SH-SY5Y (cell line): ENCODE data around the gene HVCN1.

Source experiments
- GATA2 ChIP-seq: IDR thresholded peaks from 2 replicates; pipeline ENCODE4 v1.6.1; 2011; ENCODE audit warnings: mild to moderate bottlenecking, low read depth, low read length
- GATA3 ChIP-seq: IDR thresholded peaks from 2 replicates; pipeline ENCODE4 v1.6.1; 2011; ENCODE audit warnings: low read depth, mild to moderate bottlenecking, low read length, moderate library complexity

HVCN1 gene

GRCh38 chr12:110687396-110688169 is 1.3 kb downstream of the HVCN1 start:
- no peak for TF ChIP-seq GATA2
- TF ChIP-seq GATA3, result no peak

- TF ChIP-seq GATA2 (no peak), GATA3 (no peak)
Observed at GRCh38 chr12:110686294-110686903, 2.5 kb downstream of the HVCN1 start.

- TF ChIP-seq GATA3 (no peak), GATA2 (no peak)
Observed at GRCh38 chr12:110684312-110684836, 4.5 kb downstream of the HVCN1 start.

DNA sequence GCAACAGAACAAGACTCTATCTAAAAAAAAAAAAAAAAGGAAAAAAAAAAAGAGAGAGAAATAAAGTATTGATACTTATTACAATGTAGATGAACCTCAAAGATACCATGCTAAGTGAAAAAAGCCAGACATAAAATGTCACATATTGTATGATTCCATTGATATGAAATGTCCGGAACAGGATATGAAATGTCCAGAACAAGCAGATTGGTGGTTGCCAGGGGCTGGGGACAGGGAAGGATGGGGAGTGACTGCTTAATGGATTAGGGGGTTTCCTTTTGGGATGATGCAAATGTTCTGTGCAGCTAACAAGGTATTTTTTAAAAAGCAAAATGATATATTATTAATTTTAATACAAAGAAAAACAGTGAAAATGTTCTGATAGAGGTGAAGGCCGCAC is 5.0 kb downstream of the HVCN1 start:
- TF ChIP-seq GATA2 (peak; percentile 70), GATA3 (peak; percentile 48; the same call in 1 of the 2 replicates)

GRCh38 chr12:110680032-110680431 is 8.9 kb downstream of the HVCN1 start:
- TF ChIP-seq GATA3 (no peak), GATA2 (no peak)

DNA sequence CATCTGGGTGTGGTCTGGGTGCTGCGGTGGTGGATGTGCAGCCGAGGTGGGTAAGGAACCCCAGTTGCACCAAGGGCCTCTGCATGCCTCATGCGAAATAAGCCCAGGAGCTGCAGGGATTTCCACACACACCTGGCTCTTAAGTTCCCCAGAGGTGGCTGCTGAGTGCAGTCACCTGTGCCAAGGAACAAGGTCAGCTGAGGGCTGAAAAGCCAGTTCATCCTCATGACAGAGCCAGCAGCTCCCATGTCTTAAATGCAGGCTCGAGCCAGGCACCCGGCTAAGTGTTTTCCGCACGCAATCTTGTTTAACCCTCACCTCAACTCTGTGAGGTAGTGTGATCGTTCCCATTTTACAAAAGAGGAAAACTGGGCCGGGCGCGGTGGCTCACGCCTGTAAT is 9.7 kb downstream of the HVCN1 start:
- TF ChIP-seq GATA3, result no peak
- TF ChIP-seq GATA2, result no peak

- TF ChIP-seq GATA3 (no peak), GATA2 (no peak)
Observed at GRCh38 chr12:110677982-110678381, 10.9 kb downstream of the HVCN1 start.

DNA sequence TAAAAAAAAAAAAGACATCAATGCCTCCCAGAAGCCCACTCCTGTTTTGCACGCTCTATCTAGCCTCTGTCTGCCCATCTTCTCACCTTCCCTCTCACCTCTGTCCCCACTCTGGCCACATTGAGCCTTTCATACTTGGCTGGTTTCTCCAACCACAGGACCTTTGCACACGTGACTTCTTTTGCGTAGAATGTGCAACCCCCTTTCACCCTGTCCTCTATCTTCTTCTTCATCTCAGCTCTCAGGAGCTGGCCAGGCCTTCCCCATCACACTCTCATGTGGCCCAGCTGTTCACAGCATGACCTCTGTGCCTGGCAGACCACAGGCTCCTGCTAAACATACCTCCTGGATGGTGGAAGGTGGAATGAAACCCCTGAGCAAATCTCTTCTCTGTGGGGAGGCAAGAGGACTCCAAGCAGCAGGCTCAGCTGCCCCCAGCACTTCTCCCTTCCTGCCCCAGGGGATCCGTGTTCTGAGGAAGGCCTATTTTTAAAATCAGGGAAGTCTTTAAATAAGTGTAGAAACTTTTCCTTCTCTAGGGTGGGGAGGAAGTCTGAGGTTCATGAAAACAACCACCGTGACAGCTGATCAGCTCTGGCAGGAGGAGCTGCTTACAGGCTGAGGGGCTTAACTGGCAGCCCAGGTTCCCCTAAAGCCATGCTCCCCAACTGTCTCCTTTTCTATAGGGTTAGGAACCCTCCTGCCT is 11.6 kb downstream of the HVCN1 start:
- no peak for TF ChIP-seq GATA2
- no peak for TF ChIP-seq GATA3

- no peak for TF ChIP-seq GATA2
Observed at GRCh38 chr12:110676171-110676570, 12.7 kb downstream of the HVCN1 start.

DNA sequence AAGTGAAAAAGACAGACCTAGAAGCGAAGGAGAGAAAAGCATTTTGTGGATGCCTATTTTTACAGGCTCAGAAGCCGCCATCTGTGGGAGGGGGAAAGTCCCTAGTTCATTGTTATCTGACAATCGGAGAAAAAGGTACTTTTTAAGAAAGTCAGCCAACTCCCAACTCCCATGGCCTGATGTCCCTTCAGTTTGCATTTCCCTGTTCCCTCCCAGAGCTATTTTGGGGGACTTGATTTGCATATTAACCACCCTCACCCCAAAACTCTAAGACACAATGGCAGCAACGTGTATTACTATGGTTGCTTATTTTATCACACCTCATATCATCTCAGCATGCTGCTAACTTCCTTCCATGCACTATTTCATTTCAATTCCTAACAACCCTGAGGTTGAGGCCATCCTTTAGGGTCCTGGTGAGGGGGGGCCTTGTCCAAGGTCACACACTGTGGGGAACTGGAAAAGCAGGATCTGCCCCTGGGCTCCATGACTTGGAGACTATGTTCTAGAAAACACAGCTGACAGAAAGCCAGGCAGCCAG is 18.7 kb downstream of the HVCN1 start:
- TF ChIP-seq GATA2, result no peak
- TF ChIP-seq GATA3, result no peak

DNA sequence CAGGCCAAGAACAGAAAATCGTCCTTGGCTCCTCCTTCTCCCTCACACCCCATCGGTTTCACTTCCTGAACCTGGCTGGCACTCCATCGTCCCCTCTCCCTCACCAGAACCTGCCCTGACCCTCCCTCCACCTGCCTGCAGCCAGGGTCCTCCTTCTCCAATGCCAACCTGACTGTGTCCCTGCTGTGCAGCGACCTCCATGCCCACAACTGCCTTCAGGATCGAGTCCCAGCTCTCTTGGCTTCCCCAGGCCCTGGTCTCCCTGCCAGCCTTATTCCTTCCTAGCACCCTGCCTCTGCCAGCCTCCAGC is 19.8 kb downstream of the HVCN1 start:
- no peak for TF ChIP-seq GATA3
- TF ChIP-seq GATA2, result no peak

- TF ChIP-seq GATA2 (no peak), GATA3 (no peak)
Observed at GRCh38 chr12:110668480-110669192, 20.3 kb downstream of the HVCN1 start.

DNA sequence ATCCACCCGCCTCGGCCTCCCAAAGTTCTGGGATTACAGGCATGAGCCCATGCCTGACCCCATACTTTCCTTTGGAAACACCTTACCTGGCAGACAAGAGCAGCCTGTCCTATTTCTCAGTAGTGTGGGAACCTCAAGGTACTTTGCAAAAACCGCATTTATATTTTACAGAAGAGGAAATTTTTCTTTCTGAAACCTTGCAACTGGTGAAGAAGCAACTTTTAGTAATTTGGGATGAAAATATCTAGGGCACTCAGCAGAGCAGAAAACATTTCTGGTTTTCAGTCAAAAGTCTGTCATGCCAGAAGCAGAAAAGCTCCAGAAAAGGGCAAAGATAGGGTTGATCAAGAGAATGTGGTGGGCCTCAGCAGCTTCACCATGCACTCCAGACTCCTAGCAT is 21.2 kb downstream of the HVCN1 start:
- TF ChIP-seq GATA2 (no peak), GATA3 (no peak)

DNA sequence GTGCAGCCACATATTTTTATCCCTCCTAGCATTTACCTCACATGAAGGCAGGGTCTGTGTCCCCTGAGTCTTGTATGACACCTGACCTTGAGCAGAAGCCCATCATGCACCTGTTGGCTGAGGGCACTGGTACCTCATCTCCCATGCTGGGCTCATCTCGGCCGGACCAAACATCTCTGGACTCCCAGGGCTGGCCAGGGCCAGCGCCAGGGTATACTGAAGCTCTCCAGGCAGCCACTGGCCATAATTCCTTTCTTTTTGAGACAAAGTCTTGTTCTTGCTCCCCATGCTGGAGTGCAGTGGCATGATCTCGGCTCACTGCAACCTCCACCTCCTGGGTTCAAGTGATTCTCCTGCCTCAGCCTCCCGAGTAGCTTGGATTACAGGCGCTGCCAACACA is 22.0 kb downstream of the HVCN1 start:
- TF ChIP-seq GATA3, result no peak
- no peak for TF ChIP-seq GATA2

DNA sequence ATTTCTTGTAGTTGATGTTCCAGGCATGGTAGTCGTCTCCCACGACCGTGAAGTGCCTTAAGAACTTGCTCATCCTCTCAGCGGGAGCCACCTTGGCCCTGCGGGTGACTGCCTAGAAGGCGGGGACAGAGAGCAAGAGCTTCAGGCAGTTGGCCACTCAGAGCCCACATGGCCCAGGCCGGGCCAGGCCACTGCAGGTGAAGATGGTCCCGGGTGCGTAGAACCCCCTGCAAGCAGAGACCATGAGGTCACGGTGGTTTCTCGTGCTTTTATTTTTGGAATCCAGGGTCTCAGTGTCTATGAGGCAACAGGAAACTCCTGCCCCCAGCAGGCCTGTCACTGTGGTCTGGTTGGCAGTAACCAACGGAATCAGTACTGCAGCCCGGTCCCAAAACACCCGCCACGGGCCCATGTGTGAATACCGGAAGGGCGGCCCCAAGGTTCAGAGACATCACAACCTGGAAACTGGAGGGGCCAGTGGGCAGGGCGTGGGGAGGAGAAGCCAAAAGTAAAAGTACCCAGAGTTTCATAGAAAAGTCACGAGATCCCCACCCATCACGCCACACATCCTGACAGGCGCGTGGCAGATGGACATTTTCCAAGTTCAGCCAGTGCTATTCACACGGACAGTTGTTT is 27.5 kb downstream of the HVCN1 start:
- TF ChIP-seq GATA3, result no peak
- TF ChIP-seq GATA2, result no peak

DNA sequence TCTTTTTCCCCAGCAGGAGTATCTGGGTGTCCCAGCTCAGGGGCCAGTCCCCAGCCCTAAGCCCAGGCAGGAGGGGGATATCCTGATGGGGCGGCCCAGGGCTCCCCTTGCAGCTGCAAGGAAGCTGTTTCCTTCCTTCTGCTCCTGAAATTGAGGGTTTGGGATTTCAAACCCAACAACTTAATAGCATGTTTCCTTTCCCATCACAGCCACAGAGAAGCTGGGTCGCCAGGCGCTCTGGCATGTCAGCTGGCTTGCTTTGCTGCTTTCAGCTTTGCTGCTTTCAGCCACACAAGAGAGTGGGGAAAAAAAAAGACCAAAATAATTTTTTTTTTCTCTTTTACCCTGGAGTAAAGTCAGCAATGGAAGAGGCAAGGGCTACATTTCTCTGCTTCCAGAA is 30.0 kb downstream of the HVCN1 start:
- TF ChIP-seq GATA3, result no peak
- no peak for TF ChIP-seq GATA2
